ENCODE data around the gene TMEM63B.

GRCh38 chr6:44129841-44130322 is 2.5 kb downstream of the TMEM63B start:
- TF ChIP-seq PATZ1 (CRISPR knock-in tag; IDR thresholded peaks at IDR 0.05; ENCODE audit: borderline replicate concordance) (no peak), ZFP3 (CRISPR knock-in tag; IDR thresholded peaks at IDR 0.05) (no peak), ZFP30 (CRISPR knock-in tag; IDR thresholded peaks at IDR 0.05) (no peak)

Measured in SK-N-SH treated with all-trans-retinoic acid at 6 μM for 48 hours (cell line).